Immature natural killer cell (primary cell): ENCODE results near the gene TLE1. TPM values are rescaled to one million over a fixed set of nuclear protein-coding genes. Genes with fewer than 3 reads are reported as not detected.

Experiments used
- DNase-seq, 3 donors: peaks; one replicate each; pipeline ENCODE4 v3.0.0; 2022; ENCODE audit warnings: mixed read lengths in 1 of 3
- H3K27ac Mint-ChIP-seq, 6 donors: one replicate each; pipeline ENCODE4 v1.8.0; 2020; ENCODE audit warnings: mixed read lengths in 6 of 6, mild to moderate bottlenecking in 5 of 6, inconsistent platforms in 4 of 6, moderate library complexity in 3 of 6
- H3K27me3 Mint-ChIP-seq, 3 donors: one replicate each; pipeline ENCODE4 v1.8.0; 2020 to 2021; ENCODE audit warnings: low read depth in 3 of 3, mild to moderate bottlenecking in 3 of 3, mixed read lengths in 3 of 3, moderate library complexity in 3 of 3, inconsistent platforms in 1 of 3
- H3K36me3 Mint-ChIP-seq, 3 donors: one replicate each; pipeline ENCODE4 v1.8.0; 2020; ENCODE audit warnings: mixed read lengths in 3 of 3, inconsistent platforms in 2 of 3, mild to moderate bottlenecking in 2 of 3
- H3K4me1 Mint-ChIP-seq, 2 donors: one replicate each; pipeline ENCODE4 v1.8.0; 2020; ENCODE audit warnings: inconsistent platforms in 2 of 2, mild to moderate bottlenecking in 2 of 2, mixed read lengths in 2 of 2, moderate library complexity in 1 of 2
- H3K4me3 Mint-ChIP-seq, 5 donors: one replicate each; pipeline ENCODE4 v1.8.0; 2020; ENCODE audit warnings: mild to moderate bottlenecking in 5 of 5, mixed read lengths in 5 of 5, inconsistent platforms in 3 of 5, moderate library complexity in 3 of 5
- H3K9me3 Mint-ChIP-seq, 6 donors: one replicate each; pipeline ENCODE4 v1.8.0; 2020; ENCODE audit warnings: mild to moderate bottlenecking in 6 of 6, mixed read lengths in 6 of 6, inconsistent platforms in 4 of 6, moderate library complexity in 3 of 6
- polyA plus RNA-seq, 3 donors: library from polyadenylated mRNA; unstranded; fragments of 300-500 nt; fragmentation: Illumina TruSeq; gene quantifications; one replicate each; pipeline ENCODE4 v1.2.3, GENCODE V29; 2021

TLE1 gene
- polyA plus RNA-seq, 3 donors from 2014 or later: 63.9 to 97.9 (median 77.0) TPM

- H3K4me3 Mint-ChIP-seq: no peak overlapping the region
These were observed 129.6 kb downstream of the TLE1 start for GRCh38 chr9:81559709-81560108.

GRCh38 chr9:81559197-81559596, 130.2 kb downstream of the TLE1 start:
- Mint-ChIP-seq H3K36me3 (no peaks in the 10 kb centered on the region), H3K27ac (no peak overlapping the region), H3K27me3 (peaks cover 0 to 18% (median 1%) of the 10 kb centered on the region in 3 donors), H3K4me3 (no peak overlapping the region), H3K4me1 (peaks cover 0 to 3% of the 10 kb centered on the region in 2 donors), H3K9me3 (peaks cover 0 to 1% (median 0%) of the 10 kb centered on the region in 6 donors)
- no peak for DNase-seq

More at GRCh38 chr9:81559709-81560108, 129.6 kb downstream of the TLE1 start:
- H3K36me3 Mint-ChIP-seq: no peaks in the 10 kb centered on the region
- peaks cover 0 to 1% (median 0%) of the 10 kb centered on the region in 6 donors for H3K9me3 Mint-ChIP-seq
- H3K27me3 Mint-ChIP-seq: peaks cover 0 to 23% (median 4%) of the 10 kb centered on the region in 3 donors
- DNase-seq: no peak
- peaks cover 0 to 3% of the 10 kb centered on the region in 2 donors for H3K4me1 Mint-ChIP-seq
- H3K27ac Mint-ChIP-seq: no peak overlapping the region

GRCh38 chr9:81558091-81558830, 131.1 kb downstream of the TLE1 start:
- peaks cover 0 to 3% of the 10 kb centered on the region in 2 donors for H3K4me1 Mint-ChIP-seq
- no peak overlapping the region for H3K4me3 Mint-ChIP-seq
- peaks cover 0 to 14% (median 0%) of the 10 kb centered on the region in 3 donors for H3K27me3 Mint-ChIP-seq
- no peaks in the 10 kb centered on the region for H3K36me3 Mint-ChIP-seq
- no peak for DNase-seq
- H3K27ac Mint-ChIP-seq: no peak overlapping the region
- peaks cover 0 to 1% (median 0%) of the 10 kb centered on the region in 6 donors for H3K9me3 Mint-ChIP-seq

- H3K36me3 Mint-ChIP-seq: no peaks in the 10 kb centered on the region
- H3K4me1 Mint-ChIP-seq: peaks cover 0 to 3% of the 10 kb centered on the region in 2 donors
- peaks cover 0 to 14% (median 0%) of the 10 kb centered on the region in 3 donors for H3K27me3 Mint-ChIP-seq
These were observed 131.8 kb downstream of the TLE1 start for GRCh38 chr9:81557452-81558090.

GRCh38 chr9:81556923-81557322, 132.4 kb downstream of the TLE1 start:
- no peak for DNase-seq
- Mint-ChIP-seq H3K27me3 (peaks cover 0 to 16% (median 0%) of the 10 kb centered on the region in 3 donors), H3K27ac (no peak overlapping the region), H3K9me3 (no peaks in the 10 kb centered on the region), H3K4me1 (peaks cover 0 to 3% of the 10 kb centered on the region in 2 donors), H3K36me3 (no peaks in the 10 kb centered on the region), H3K4me3 (no peak overlapping the region)

More at GRCh38 chr9:81557452-81558090, 131.8 kb downstream of the TLE1 start:
- no peak for DNase-seq
- Mint-ChIP-seq H3K27ac (no peak overlapping the region), H3K9me3 (no peaks in the 10 kb centered on the region), H3K4me3 (no peak overlapping the region)

- Mint-ChIP-seq H3K9me3 (no peaks in the 10 kb centered on the region), H3K27me3 (peaks cover 0 to 7% (median 4%) of the 10 kb centered on the region in 3 donors), H3K36me3 (no peaks in the 10 kb centered on the region), H3K27ac (no peak overlapping the region), H3K4me3 (no peak overlapping the region), H3K4me1 (no peaks in the 10 kb centered on the region)
- DNase-seq: no peak
These were observed 136.8 kb downstream of the TLE1 start for GRCh38 chr9:81552581-81552991.

GRCh38 chr9:81550207-81550583, 139.2 kb downstream of the TLE1 start:
- no peak overlapping the region for H3K4me3 Mint-ChIP-seq
- H3K27ac Mint-ChIP-seq: no peak overlapping the region
- H3K9me3 Mint-ChIP-seq: no peaks in the 10 kb centered on the region
- H3K4me1 Mint-ChIP-seq: no peaks in the 10 kb centered on the region
- DNase-seq: no peak
- peaks cover 0 to 5% (median 4%) of the 10 kb centered on the region in 3 donors for H3K27me3 Mint-ChIP-seq
- H3K36me3 Mint-ChIP-seq: no peaks in the 10 kb centered on the region

GRCh38 chr9:81549500-81550206, 139.7 kb downstream of the TLE1 start:
- Mint-ChIP-seq H3K27ac (no peak overlapping the region), H3K36me3 (no peaks in the 10 kb centered on the region), H3K4me3 (no peak overlapping the region), H3K27me3 (peaks cover 0 to 5% (median 4%) of the 10 kb centered on the region in 3 donors), H3K4me1 (no peaks in the 10 kb centered on the region), H3K9me3 (no peaks in the 10 kb centered on the region)
- no peak for DNase-seq

- H3K36me3 Mint-ChIP-seq: no peaks in the 10 kb centered on the region
- no peak overlapping the region for H3K27ac Mint-ChIP-seq
- H3K4me1 Mint-ChIP-seq: no peaks in the 10 kb centered on the region
- no peaks in the 10 kb centered on the region for H3K9me3 Mint-ChIP-seq
- H3K27me3 Mint-ChIP-seq: peaks cover 0 to 5% (median 4%) of the 10 kb centered on the region in 3 donors
- DNase-seq: no peak
- H3K4me3 Mint-ChIP-seq: no peak overlapping the region
These were observed 140.4 kb downstream of the TLE1 start for GRCh38 chr9:81548911-81549310.

GRCh38 chr9:81546489-81546888, 142.9 kb downstream of the TLE1 start:
- no peaks in the 10 kb centered on the region for H3K36me3 Mint-ChIP-seq
- H3K4me3 Mint-ChIP-seq: no peak overlapping the region
- DNase-seq: no peak
- no peaks in the 10 kb centered on the region for H3K4me1 Mint-ChIP-seq
- H3K27ac Mint-ChIP-seq: no peak overlapping the region
- peaks cover 0 to 8% (median 4%) of the 10 kb centered on the region in 3 donors for H3K27me3 Mint-ChIP-seq
- no peaks in the 10 kb centered on the region for H3K9me3 Mint-ChIP-seq

- no peak for DNase-seq
- Mint-ChIP-seq H3K4me3 (no peak overlapping the region), H3K4me1 (peaks cover 16 to 18% of the 10 kb centered on the region in 2 donors), H3K36me3 (no peaks in the 10 kb centered on the region), H3K9me3 (no peaks in the 10 kb centered on the region), H3K27ac (no peak overlapping the region), H3K27me3 (peaks cover 0 to 18% (median 4%) of the 10 kb centered on the region in 3 donors)
These were observed 145.7 kb downstream of the TLE1 start for GRCh38 chr9:81543695-81544094.

- H3K4me1 Mint-ChIP-seq: peaks cover 17 to 19% of the 10 kb centered on the region in 2 donors
- H3K4me3 Mint-ChIP-seq: no peak overlapping the region
- H3K9me3 Mint-ChIP-seq: no peaks in the 10 kb centered on the region
- DNase-seq: no peak
- H3K27me3 Mint-ChIP-seq: peaks cover 0 to 18% (median 5%) of the 10 kb centered on the region in 3 donors
- no peaks in the 10 kb centered on the region for H3K36me3 Mint-ChIP-seq
- no peak overlapping the region for H3K27ac Mint-ChIP-seq
These were observed 147.0 kb downstream of the TLE1 start for GRCh38 chr9:81542118-81542889.

- H3K9me3 Mint-ChIP-seq: no peaks in the 10 kb centered on the region
- no peaks in the 10 kb centered on the region for H3K36me3 Mint-ChIP-seq
- peak overlapping the region in 2 of 6 donors; percentile 25 to 50 for H3K27ac Mint-ChIP-seq
- peaks cover 0 to 15% (median 7%) of the 10 kb centered on the region in 3 donors for H3K27me3 Mint-ChIP-seq
- H3K4me1 Mint-ChIP-seq: peaks cover 17 to 19% of the 10 kb centered on the region in 2 donors
- DNase-seq: no peak
- H3K4me3 Mint-ChIP-seq: peak overlapping the region in 4 of 5 donors; percentile 34 to 58 (median 50)
These were observed 149.1 kb downstream of the TLE1 start for GRCh38 chr9:81540142-81540710.
